NCI-H460 (cell line): ENCODE results near the gene ONECUT1. TPM values are rescaled to one million over a fixed set of nuclear protein-coding genes. Genes with fewer than 3 reads are reported as not detected.

Experiments
- DNase-seq: peaks from one replicate; pipeline ENCODE4 v3.0.0-alpha.2; 2016; ENCODE audit warnings: low read depth; ENCODE audit errors: extremely low read depth
- total RNA-seq: library from RNA; depleted of rRNA; stranded (reverse); fragments of >200 nt; shearing (Covaris generic); gene quantifications from 2 replicates; pipeline ENCODE4 v1.2.3, GENCODE V29; 2014

Gene ONECUT1
- total RNA-seq, 1 experiment from 2014 or later: 1.1 TPM

GRCh38 chr15:52783929-52784798 lies 6.0 kb downstream of the ONECUT1 start:
- no peak for DNase-seq

DNA sequence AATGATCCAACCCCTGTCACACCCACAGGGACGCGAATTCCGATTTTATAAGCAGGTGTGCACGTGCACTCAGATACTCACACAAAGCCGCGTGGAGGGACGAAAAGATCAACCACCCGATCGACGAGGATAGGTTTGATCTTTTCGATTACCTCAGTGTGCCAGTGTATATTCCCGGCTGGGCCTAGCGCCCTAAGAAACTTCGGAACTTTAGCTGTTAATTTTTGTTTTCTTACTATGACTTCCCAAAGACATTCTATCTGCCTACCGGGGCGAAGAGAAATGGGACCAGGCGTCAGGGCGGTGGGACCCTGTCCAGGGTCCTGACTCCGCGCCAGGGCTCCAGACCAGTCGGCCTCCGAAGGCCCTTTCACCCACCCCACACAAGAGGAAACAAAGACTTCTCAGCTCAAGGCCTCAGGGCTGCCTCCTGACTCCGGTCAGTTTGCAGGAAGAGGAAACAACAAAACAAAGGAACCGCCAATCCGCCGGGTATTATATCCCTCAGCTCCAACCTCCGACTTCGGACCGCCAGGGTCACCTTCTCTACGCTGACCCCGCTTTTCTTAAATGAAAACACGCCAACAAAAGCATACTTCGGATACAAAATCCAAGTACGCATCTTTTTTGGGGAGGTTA lies 6.8 kb downstream of the ONECUT1 start:
- DNase-seq: no peak

- DNase-seq: no peak
These were observed 7.6 kb downstream of the ONECUT1 start for GRCh38 chr15:52782514-52782913.

DNA sequence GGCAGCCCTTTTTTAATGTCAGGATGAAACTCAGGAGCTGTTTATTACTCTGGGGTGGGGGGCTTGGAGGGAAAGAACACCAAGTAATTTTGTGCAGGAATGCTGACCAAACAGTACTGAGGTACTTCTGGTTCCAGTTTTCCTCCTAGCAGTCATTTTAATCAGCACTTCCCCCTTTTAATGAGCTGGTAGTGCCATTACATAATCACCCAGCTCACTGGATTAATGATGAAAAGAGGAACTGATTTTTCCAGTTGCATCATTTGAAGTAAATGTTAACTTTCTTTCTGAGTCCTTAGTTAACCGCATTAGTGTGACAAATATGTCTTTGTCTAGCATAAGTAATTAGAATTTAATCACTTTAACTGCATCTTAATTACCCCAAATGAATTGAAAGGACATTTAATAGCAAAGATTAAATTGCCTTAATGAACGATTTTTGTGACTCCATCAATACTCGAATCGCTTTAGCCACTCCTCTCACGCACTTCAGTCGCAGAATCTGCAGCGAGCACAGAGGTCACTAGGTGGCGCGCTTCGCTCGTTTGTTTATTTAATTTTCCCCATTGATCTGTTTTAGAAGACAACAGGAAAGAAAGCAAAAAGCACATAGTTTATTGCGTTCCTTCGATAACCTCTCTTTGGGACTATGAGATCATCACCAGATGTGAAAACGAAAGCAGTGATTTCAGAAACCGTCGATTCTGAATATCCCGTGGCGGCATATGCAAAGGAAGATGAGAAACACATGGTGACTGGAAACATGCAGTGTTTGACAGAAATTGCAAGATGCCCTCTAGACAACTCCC lies 9.8 kb downstream of the ONECUT1 start:
- DNase-seq: peak; percentile 46

GRCh38 chr15:52778457-52778856 lies 11.7 kb downstream of the ONECUT1 start:
- no peak for DNase-seq

DNA sequence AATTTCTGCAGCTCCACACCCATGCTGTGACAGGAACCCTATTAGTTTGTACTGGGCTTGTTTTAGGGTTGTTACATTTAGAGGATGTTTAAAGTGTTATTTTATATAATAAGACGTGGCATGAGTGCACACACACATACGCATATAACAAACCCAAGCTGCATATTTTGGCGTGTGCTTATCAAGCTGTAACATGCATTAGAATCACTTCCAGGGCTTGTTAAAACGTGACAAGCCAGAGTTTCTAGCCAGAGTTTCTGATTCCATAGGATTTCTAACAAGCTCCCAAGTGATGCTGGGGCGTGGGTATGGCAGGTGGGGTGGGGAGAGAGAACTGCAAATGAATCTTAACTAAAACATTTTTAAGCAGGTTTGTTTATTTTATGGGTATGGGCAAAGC lies 17.4 kb downstream of the ONECUT1 start:
- DNase-seq: no peak

DNA sequence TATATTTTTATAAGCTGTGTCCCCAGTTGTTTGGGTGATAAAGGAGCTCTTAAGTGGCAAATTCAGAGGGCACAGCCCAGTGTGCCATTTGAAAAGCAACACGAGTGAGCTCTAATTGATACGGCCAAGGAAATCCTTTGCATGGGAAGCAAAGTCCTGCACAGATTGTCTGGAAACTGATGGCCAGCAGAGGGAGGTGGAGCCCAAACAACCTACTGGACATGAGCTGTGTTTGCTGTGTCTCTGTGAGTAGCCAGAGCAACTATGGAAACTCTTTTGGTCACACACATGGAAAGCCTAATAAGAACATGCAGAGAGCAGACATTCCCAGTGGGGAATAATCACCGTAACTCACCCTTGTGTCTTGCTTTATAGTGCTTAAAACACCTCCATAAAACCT lies 24.4 kb downstream of the ONECUT1 start:
- peak; percentile 14 for DNase-seq

GRCh38 chr15:52764731-52765130 lies 25.4 kb downstream of the ONECUT1 start:
- no peak for DNase-seq

DNA sequence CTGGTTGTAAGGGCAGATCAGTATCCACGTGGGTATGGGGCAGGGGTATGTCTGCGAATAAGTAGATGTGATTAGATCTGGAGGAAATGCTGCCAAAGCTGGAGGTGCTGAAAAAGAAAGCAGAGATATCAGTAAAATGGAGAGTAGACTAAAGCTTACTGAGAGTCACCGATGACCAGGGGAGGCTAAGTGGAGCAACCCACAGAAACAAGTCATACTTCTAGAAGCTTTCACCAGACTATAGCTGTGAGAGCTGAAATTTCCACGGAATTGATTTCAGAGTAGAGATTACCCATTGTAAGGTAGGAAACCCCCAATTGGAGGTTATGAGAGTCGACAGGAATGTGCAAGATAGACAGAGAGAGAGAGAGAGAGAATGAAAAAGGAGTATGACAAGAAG lies 27.5 kb downstream of the ONECUT1 start:
- no peak for DNase-seq

- no peak for DNase-seq
These were observed 29.6 kb downstream of the ONECUT1 start for GRCh38 chr15:52760562-52760961.

GRCh38 chr15:52759969-52760368 lies 30.2 kb downstream of the ONECUT1 start:
- no peak for DNase-seq

- no peak for DNase-seq
These were observed 32.6 kb downstream of the ONECUT1 start for GRCh38 chr15:52757496-52757895.

DNA sequence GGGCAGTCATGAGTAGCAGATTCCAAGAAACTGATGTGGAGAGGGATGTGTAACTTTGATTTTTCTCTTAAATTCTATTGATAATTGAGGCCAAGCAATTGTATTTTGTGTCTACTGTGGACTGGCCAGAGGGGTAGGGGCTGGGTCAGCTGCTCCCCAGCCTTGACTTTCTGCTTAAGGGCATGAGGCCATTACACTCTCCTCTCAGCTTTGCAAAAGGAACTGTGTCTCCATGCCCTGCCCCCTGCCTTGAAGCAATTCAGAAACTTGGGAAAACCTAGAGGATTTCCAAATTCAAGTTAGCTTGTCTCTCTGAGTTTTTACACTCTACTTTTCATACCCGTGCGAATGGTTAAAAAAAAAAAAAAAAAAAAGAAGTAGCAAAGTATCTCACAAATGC lies 38.6 kb downstream of the ONECUT1 start:
- no peak for DNase-seq

GRCh38 chr15:52749258-52749657 lies 40.9 kb downstream of the ONECUT1 start:
- DNase-seq: no peak

DNA sequence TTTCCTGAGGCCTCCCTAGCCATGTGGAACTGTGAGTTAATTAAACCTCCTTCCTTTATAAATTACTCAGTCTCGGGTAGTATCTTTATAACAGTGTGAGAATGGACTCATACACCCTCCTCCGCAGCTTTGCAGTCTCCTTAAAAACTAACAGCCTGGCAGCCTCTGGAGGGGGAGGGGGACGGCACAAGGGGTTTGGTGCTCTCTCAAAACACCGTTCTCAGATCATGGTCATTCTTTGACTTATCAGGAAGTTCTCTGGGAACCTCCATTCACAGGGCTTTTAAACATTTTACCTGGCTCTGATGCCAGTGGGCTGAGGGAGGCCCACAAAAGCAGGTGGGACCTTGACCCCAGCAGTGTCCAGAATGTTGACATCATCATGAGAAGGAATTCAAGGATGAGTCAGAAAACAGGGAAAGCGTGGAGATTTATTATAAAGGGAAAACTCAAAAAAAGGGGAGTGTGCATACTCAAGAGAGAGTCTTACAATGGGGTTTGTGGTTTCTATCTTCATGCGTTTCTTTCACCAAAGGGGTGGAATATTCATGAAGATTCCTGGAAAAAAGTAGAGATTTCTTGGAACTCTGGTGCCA lies 43.9 kb downstream of the ONECUT1 start:
- no peak for DNase-seq

GRCh38 chr15:52745326-52746161 lies 44.6 kb downstream of the ONECUT1 start:
- no peak for DNase-seq

DNA sequence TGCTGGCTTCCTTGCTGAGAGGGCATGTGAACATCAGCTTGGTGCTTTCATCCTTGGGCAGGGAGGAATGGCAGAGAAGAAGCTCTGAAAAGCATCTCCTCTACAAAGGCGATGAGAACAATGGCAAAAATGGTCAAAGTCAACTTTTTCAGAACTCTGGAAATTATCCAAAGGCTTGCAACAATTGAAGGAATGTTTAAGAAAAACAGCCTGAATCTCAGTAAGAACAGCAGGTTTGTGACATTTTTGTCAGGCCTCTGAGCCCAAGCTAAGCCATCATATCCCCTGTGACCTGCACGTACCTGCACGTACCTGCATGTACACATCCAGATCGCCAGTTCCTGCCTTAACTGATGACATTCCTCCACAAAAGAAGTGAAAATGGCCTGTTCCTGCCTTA lies 51.8 kb downstream of the ONECUT1 start:
- DNase-seq: no peak

DNA sequence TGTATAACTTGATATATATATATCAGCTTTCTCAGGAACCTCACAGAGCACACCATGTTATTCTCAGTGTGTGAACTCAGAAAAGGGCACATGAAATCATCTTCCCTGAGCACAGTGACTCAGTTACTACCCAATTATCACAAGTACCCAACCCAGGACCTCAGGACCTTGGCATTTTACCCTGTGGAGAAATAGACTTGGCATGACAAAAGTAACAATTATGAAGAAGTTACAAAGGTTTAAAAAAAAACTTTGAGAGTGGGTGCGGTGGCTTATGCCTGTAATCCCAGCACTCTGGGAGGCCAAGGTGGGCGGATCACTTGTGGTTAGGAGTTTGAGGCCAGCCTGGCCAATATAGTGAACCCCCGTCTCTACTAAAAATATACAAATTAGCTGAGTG lies 52.4 kb downstream of the ONECUT1 start:
- no peak for DNase-seq

- DNase-seq: peak; percentile 76
These were observed 54.7 kb downstream of the ONECUT1 start for GRCh38 chr15:52735231-52736089.
